Muscle layer of colon (tissue), 2 donors: Measurements from ENCODE around the gene SLC5A11.
"Not testable (repeated sequence)": the region's sequence is repeated elsewhere in the genome, so short reads cannot be mapped to it uniquely, and the experiment has no call there.

ENCODE experiments used
- H3K27ac ChIP-seq: one replicate; pipeline ENCODE4 v1.7.0; 2013; ENCODE audit warnings: low read depth, mild to moderate bottlenecking, low read length, moderate library complexity
- H3K27me3 ChIP-seq, 2 donors: one replicate each; pipeline ENCODE4 v1.7.0; 2013; ENCODE audit warnings: low read length in 2 of 2, mild to moderate bottlenecking in 2 of 2; ENCODE audit not compliant: insufficient read depth in 2 of 2, control insufficient read depth in 1 of 2
- H3K36me3 ChIP-seq: one replicate; pipeline ENCODE4 v1.7.0; 2013; ENCODE audit warnings: mild to moderate bottlenecking, low read length; ENCODE audit not compliant: insufficient read depth
- H3K4me1 ChIP-seq: one replicate; pipeline ENCODE4 v1.7.0; 2013; ENCODE audit warnings: mild to moderate bottlenecking, low read length; ENCODE audit not compliant: insufficient read depth
- H3K4me3 ChIP-seq, 2 donors: one replicate each; pipeline ENCODE4 v1.7.0; 2013; ENCODE audit warnings: low read length in 2 of 2, low read depth in 1 of 2, mild to moderate bottlenecking in 1 of 2, moderate library complexity in 1 of 2
- H3K9ac ChIP-seq: one replicate; pipeline ENCODE4 v1.7.0; 2013; ENCODE audit warnings: low read length
- H3K9me3 ChIP-seq: one replicate; pipeline ENCODE4 v1.7.0; 2013; ENCODE audit warnings: mild to moderate bottlenecking, low read length
- donor health status: abdominal sarcoma.
- donor health status: Adenocarcinoma of cecum.

Gene SLC5A11

GRCh38 chr16:24871891-24872290 is 26.1 kb downstream of the SLC5A11 start:
- no peak overlapping the region for H3K27ac ChIP-seq
- H3K27me3 ChIP-seq: no peaks in the 10 kb centered on the region
- H3K4me3 ChIP-seq: no peak overlapping the region
- H3K36me3 ChIP-seq: no peaks in the 10 kb centered on the region
- H3K9ac ChIP-seq: no peak overlapping the region
- no peaks in the 10 kb centered on the region for H3K4me1 ChIP-seq
- H3K9me3 ChIP-seq: no peaks in the 10 kb centered on the region

DNA sequence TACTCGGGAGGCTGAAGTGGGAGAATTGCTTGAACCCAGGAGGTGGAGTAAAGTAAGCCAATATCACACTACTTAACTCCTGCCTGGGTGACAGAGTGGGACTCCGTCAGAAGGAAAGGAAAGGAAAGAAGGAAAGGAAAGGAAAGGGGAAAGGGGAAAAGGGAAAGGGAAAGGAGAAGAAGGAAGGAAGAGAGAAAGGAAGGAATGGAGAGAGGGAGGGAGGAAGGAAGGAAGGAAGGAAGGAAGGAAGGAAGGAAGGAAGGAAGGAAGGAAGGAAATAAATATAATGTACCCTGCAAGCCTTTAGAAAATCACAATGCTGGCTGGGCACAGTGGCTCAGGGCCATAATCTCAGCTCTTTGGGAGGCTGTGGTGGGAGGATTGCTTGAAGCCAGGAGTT is 27.3 kb downstream of the SLC5A11 start:
- Histone ChIP-seq H3K4me1 (no peaks in the 10 kb centered on the region), H3K27ac (no peak overlapping the region), H3K36me3 (no peaks in the 10 kb centered on the region), H3K27me3 (no peaks in the 10 kb centered on the region), H3K9ac (no peak overlapping the region), H3K9me3 (no peaks in the 10 kb centered on the region), H3K4me3 (no peak overlapping the region)

DNA sequence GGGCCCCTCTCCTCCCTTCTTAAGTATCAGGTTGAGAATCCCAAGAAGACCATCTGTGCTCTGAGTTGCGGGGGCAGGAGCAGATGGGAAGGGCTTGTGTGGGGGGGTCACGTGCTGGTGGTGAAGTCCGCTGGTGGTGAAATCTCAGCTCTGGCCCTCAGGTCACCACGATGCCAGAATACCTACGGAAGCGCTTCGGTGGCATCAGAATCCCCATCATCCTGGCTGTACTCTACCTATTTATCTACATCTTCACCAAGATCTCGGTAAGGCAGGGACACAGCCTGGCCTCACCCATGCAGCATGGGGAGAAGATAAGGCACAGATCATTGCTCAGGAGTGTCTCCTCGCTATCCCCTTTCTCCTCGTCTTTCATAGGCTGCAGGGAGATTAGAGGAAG is 29.7 kb downstream of the SLC5A11 start:
- Histone ChIP-seq H3K4me3 (no peak overlapping the region), H3K27ac (no peak overlapping the region), H3K36me3 (no peaks in the 10 kb centered on the region), H3K9me3 (no peaks in the 10 kb centered on the region), H3K9ac (no peak overlapping the region), H3K4me1 (no peaks in the 10 kb centered on the region), H3K27me3 (no peaks in the 10 kb centered on the region)

DNA sequence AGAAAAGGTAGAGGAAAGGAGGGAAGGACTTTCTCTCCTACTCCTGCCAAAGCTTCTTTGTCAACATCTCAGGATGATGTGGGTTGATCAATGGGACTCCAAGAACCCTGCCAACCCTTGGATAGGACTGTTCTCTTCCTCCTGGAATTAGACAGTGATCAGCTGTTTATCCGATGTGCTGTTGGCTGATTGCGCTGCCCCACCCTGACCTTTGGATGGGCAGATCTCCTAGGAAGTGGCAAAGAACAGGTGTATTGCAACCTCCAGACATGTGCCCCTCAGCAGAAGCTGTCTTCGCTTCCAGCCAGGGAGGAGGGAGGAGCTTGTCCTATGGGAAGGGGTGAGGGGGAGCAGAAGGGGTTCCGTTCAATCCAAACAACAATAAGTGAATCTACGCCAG is 30.5 kb downstream of the SLC5A11 start:
- H3K27me3 ChIP-seq: no peaks in the 10 kb centered on the region
- H3K36me3 ChIP-seq: no peaks in the 10 kb centered on the region
- no peaks in the 10 kb centered on the region for H3K4me1 ChIP-seq
- no peak overlapping the region for H3K27ac ChIP-seq
- H3K4me3 ChIP-seq: no peak overlapping the region
- H3K9me3 ChIP-seq: no peaks in the 10 kb centered on the region
- H3K9ac ChIP-seq: no peak overlapping the region

GRCh38 chr16:24879684-24880083 is 33.9 kb downstream of the SLC5A11 start:
- Histone ChIP-seq H3K9ac (no peak overlapping the region), H3K27me3 (no peaks in the 10 kb centered on the region)

DNA sequence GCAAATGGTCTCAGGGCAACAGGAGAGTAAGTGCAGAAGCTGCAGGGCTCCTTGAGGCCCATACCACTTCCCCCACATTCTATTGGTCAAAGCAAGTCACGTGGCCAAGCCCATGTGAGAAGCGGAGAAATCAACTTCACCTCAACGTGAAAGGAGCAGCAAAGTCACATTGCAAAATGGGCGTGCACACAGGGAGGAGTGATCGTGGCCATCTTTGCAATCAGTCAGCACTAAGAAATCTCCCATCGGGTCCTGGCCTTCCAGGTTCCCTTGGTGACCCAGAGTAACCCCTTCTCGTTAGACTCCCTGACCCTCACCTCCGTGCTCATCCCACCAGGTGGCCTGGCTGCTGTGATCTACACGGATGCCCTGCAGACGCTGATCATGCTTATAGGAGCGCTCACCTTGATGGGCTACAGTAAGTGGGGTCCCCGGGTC is 38.0 kb downstream of the SLC5A11 start:
- H3K36me3 ChIP-seq: no peaks in the 10 kb centered on the region
- no peaks in the 10 kb centered on the region for H3K4me1 ChIP-seq
- no peaks in the 10 kb centered on the region for H3K9me3 ChIP-seq
- no peak overlapping the region for H3K27ac ChIP-seq
- no peak overlapping the region for H3K9ac ChIP-seq
- no peak overlapping the region for H3K4me3 ChIP-seq
- no peaks in the 10 kb centered on the region for H3K27me3 ChIP-seq

More at GRCh38 chr16:24879684-24880083, 33.9 kb downstream of the SLC5A11 start:
- no peaks in the 10 kb centered on the region for H3K9me3 ChIP-seq
- H3K27ac ChIP-seq: no peak overlapping the region
- H3K36me3 ChIP-seq: no peaks in the 10 kb centered on the region
- no peaks in the 10 kb centered on the region for H3K4me1 ChIP-seq
- no peak overlapping the region for H3K4me3 ChIP-seq

- no peak overlapping the region for H3K4me3 ChIP-seq
- H3K9me3 ChIP-seq: no peaks in the 10 kb centered on the region
- no peaks in the 10 kb centered on the region for H3K27me3 ChIP-seq
- H3K4me1 ChIP-seq: no peaks in the 10 kb centered on the region
- H3K36me3 ChIP-seq: no peaks in the 10 kb centered on the region
- H3K9ac ChIP-seq: no peak overlapping the region
- no peak overlapping the region for H3K27ac ChIP-seq
These were observed 41.7 kb downstream of the SLC5A11 start for GRCh38 chr16:24887472-24887871.

DNA sequence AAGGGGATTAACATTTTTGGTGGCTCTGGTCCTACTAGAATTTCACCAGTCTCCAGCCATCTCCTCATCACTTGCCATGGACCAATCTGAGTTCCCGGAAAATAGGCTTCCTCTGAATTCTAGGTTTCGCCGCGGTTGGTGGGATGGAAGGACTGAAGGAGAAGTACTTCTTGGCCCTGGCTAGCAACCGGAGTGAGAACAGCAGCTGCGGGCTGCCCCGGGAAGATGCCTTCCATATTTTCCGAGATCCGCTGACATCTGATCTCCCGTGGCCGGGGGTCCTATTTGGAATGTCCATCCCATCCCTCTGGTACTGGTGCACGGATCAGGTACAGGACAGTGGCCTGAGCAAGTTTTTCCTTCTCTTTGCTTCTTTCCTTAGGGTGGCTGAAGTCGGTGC is 45.0 kb downstream of the SLC5A11 start:
- no peak overlapping the region for H3K9ac ChIP-seq
- no peak overlapping the region for H3K4me3 ChIP-seq
- no peaks in the 10 kb centered on the region for H3K27me3 ChIP-seq
- no peaks in the 10 kb centered on the region for H3K36me3 ChIP-seq
- no peak overlapping the region for H3K27ac ChIP-seq
- no peaks in the 10 kb centered on the region for H3K9me3 ChIP-seq
- H3K4me1 ChIP-seq: no peaks in the 10 kb centered on the region

GRCh38 chr16:24896439-24896838 is 50.7 kb downstream of the SLC5A11 start:
- Histone ChIP-seq H3K9ac (no peak overlapping the region), H3K4me3 (no peak overlapping the region), H3K27me3 (no peaks in the 10 kb centered on the region), H3K9me3 (no peaks in the 10 kb centered on the region), H3K27ac (no peak overlapping the region), H3K36me3 (no peaks in the 10 kb centered on the region), H3K4me1 (no peaks in the 10 kb centered on the region)

GRCh38 chr16:24897522-24897921 is 51.8 kb downstream of the SLC5A11 start:
- H3K27ac ChIP-seq, H3K27me3 ChIP-seq, H3K36me3 ChIP-seq, H3K9me3 ChIP-seq, H3K4me1 ChIP-seq, H3K4me3 ChIP-seq, H3K9ac ChIP-seq: not testable (repeated sequence)

GRCh38 chr16:24900230-24900629 is 54.5 kb downstream of the SLC5A11 start:
- H3K36me3 ChIP-seq: no peaks in the 10 kb centered on the region
- H3K4me3 ChIP-seq: no peak overlapping the region
- H3K9ac ChIP-seq: no peak overlapping the region
- no peaks in the 10 kb centered on the region for H3K27me3 ChIP-seq
- H3K9me3 ChIP-seq: no peaks in the 10 kb centered on the region
- H3K27ac ChIP-seq: no peak overlapping the region
- no peaks in the 10 kb centered on the region for H3K4me1 ChIP-seq

DNA sequence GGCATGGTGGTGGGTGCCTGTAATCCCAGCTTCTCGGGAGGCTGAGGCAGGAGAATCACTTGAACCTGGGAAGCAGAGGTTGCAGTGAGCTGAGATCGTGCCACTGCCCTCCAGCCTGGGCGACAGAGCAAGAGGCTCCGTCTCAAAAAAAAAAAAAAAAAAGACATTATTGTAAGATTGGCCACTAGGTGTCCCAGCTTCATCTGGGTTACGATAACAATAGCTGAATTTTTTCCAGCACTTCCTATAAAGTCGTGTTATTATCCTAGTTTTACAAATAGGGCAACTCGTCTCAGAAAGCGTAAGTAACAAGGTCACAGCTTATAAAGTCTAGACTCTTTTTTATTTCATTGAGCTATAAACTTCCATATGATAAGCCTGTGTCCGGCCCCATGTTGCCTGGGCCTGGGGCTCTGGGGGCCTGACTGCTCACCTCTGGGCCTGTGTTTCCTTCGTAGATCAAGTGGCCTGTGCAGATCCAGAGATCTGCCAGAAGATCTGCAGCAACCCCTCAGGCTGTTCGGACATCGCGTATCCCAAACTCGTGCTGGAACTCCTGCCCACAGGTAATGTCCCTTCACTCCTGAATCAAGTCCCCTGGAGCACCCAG is 60.5 kb downstream of the SLC5A11 start:
- Histone ChIP-seq H3K36me3 (no peaks in the 10 kb centered on the region), H3K27me3 (no peaks in the 10 kb centered on the region), H3K27ac (no peak overlapping the region), H3K4me1 (no peaks in the 10 kb centered on the region), H3K4me3 (no peak overlapping the region), H3K9me3 (no peaks in the 10 kb centered on the region), H3K9ac (no peak overlapping the region)
